Trophoblast cell (in vitro differentiated cells and primary cell): ENCODE results near the gene CLIC3.

Source experiments
- DNase-seq, 2 donors: peaks; one replicate each; pipeline ENCODE4 v3.0.0-alpha.2; 2016
- H2AFZ ChIP-seq: 2 replicates; pipeline ENCODE4 v1.6.1; 2013; ENCODE audit warnings: low read length, moderate library complexity, mild to moderate bottlenecking; ENCODE audit not compliant: insufficient read depth, poor library complexity
- H2AK5ac ChIP-seq: 2 replicates; pipeline ENCODE4 v1.6.1; 2013; ENCODE audit warnings: mild to moderate bottlenecking, low read length
- H2BK120ac ChIP-seq: 2 replicates; pipeline ENCODE4 v1.6.1; 2013; ENCODE audit warnings: low read length, mild to moderate bottlenecking, moderate library complexity; ENCODE audit not compliant: insufficient read depth, poor library complexity
- H2BK12ac ChIP-seq: 2 replicates; pipeline ENCODE4 v1.6.1; 2013; ENCODE audit warnings: mild to moderate bottlenecking, low read length, moderate library complexity
- H2BK5ac ChIP-seq: 2 replicates; pipeline ENCODE4 v1.6.1; 2013; ENCODE audit warnings: low read length, low read depth, moderate library complexity, mild to moderate bottlenecking; ENCODE audit not compliant: poor library complexity
- H3K14ac ChIP-seq: 2 replicates; pipeline ENCODE4 v1.6.1; 2013; ENCODE audit warnings: mild to moderate bottlenecking, low read length
- H3K18ac ChIP-seq: 2 replicates; pipeline ENCODE4 v1.6.1; 2013; ENCODE audit warnings: mild to moderate bottlenecking, low read length
- H3K23ac ChIP-seq: 2 replicates; pipeline ENCODE4 v1.6.1; 2013; ENCODE audit warnings: low read length
- H3K27ac ChIP-seq: 2 replicates; pipeline ENCODE4 v1.5.1; 2013; ENCODE audit warnings: low read depth, mild to moderate bottlenecking, inconsistent platforms, low read length, moderate library complexity
- H3K27me3 ChIP-seq: 2 replicates; pipeline ENCODE4 v1.6.1; 2013; ENCODE audit warnings: inconsistent platforms, mild to moderate bottlenecking, low read length, moderate library complexity; ENCODE audit not compliant: insufficient read depth
- H3K36me3 ChIP-seq, 2 experiments: 1 replicate in 1 of 2; 2 replicates in 1 of 2; pipeline ENCODE4 v1.6.1; 2013; ENCODE audit warnings: low read length in 2 of 2, mild to moderate bottlenecking in 2 of 2, moderate library complexity in 1 of 2; ENCODE audit not compliant: insufficient read depth in 2 of 2, control insufficient read depth in 1 of 2
- H3K4ac ChIP-seq: 2 replicates; pipeline ENCODE4 v1.6.1; 2013; ENCODE audit warnings: low read depth, mild to moderate bottlenecking, low read length, moderate library complexity
- H3K4me1 ChIP-seq, 2 experiments: 1 replicate in 1 of 2; 2 replicates in 1 of 2; pipeline ENCODE4 v1.6.1; 2013; ENCODE audit warnings: low read length in 2 of 2, mild to moderate bottlenecking in 2 of 2, moderate library complexity in 1 of 2; ENCODE audit not compliant: insufficient read depth in 2 of 2, control insufficient read depth in 1 of 2
- H3K4me2 ChIP-seq: 2 replicates; pipeline ENCODE4 v1.6.1; 2013; ENCODE audit warnings: inconsistent platforms, mild to moderate bottlenecking, low read length, moderate library complexity
- H3K4me3 ChIP-seq: 2 replicates; pipeline ENCODE4 v1.5.1; 2013; ENCODE audit warnings: mild to moderate bottlenecking, low read depth, low read length, inconsistent platforms
- H3K79me1 ChIP-seq: one replicate; pipeline ENCODE4 v1.6.1; 2013; ENCODE audit warnings: low read length
- H3K79me2 ChIP-seq: 2 replicates; pipeline ENCODE4 v1.6.1; 2013; ENCODE audit warnings: low read length, mild to moderate bottlenecking; ENCODE audit not compliant: control insufficient read depth, insufficient read depth, poor library complexity
- H3K9ac ChIP-seq: 2 replicates; pipeline ENCODE4 v1.6.1; 2013; ENCODE audit warnings: mild to moderate bottlenecking, low read length
- H3K9me3 ChIP-seq: 2 replicates; pipeline ENCODE4 v1.6.1; 2013; ENCODE audit warnings: low read depth, mild to moderate bottlenecking, control low read depth, inconsistent platforms, low read length; ENCODE audit not compliant: insufficient read depth
- H4K12ac ChIP-seq: 2 replicates; pipeline ENCODE4 v1.6.1; 2013; ENCODE audit warnings: low read depth, mild to moderate bottlenecking, low read length, moderate library complexity
- H4K8ac ChIP-seq: 2 replicates; pipeline ENCODE4 v1.6.1; 2013; ENCODE audit warnings: low read depth, mild to moderate bottlenecking, low read length, moderate library complexity
- H4K91ac ChIP-seq: one replicate; pipeline ENCODE4 v1.6.1; 2013; ENCODE audit warnings: low read depth, mild to moderate bottlenecking, low read length, moderate library complexity
- WGBS: extraction: QIAGEN DNeasy Blood & Tissue Kit; methylation state at CpG from one replicate; pipeline ENCODE4 v1.1.7; 2013; ENCODE audit warnings: missing lambda C conversion rate; ENCODE audit not compliant: insufficient read length, insufficient coverage; ENCODE audit errors: extremely low coverage; 5-methylcytosine and 5-hydroxymethylcytosine counted together

CLIC3 gene

DNA sequence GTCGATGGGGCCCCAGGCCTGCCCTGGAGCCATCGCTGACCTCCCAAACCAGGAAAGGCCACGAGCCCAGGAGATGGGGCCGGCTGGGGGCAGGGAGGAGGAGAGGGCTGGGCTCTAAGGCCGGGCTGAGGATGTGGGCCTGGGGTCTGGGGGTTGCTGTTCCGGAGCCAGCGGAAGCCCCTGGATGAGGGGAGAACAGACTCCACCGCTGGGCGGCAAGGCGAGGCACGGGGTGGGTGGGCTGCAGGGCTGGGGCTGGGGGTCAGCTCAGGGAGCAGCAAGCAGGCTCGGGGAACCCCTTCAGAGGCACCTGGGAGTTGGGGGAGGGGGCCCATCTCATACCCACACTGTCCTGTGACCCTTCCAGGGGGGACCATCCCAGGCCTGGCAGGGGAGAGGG, 32.6 kb downstream of the CLIC3 start:
- DNase-seq = peak; percentile 13 to 17
- no peak overlapping the region for H3K23ac ChIP-seq
- peak overlapping the region; percentile 37 for H2BK120ac ChIP-seq
- peak overlapping the region; percentile 77 for H4K91ac ChIP-seq
- H3K4me3 ChIP-seq = no peak overlapping the region
- no peaks in the 10 kb centered on the region for H3K79me2 ChIP-seq
- H2BK12ac ChIP-seq = no peak overlapping the region
- H3K14ac ChIP-seq = no peak overlapping the region
- no CpG with 5 or more reads among the region's 12 CpGs for WGBS
- no peak overlapping the region for H2AFZ ChIP-seq
- H3K27ac ChIP-seq = no peak overlapping the region
- no peak overlapping the region for H2BK5ac ChIP-seq
- no peak overlapping the region for H3K4ac ChIP-seq
- H3K4me1 ChIP-seq = peaks cover 3% of the 10 kb centered on the region in 2 experiments
- H3K79me1 ChIP-seq = peaks cover 12% of the 10 kb centered on the region
- H3K9me3 ChIP-seq = peaks cover 2% of the 10 kb centered on the region
- no peak overlapping the region for H3K9ac ChIP-seq
- no peak overlapping the region for H3K18ac ChIP-seq
- no peak overlapping the region for H4K8ac ChIP-seq
- H2AK5ac ChIP-seq = no peak overlapping the region
- H3K27me3 ChIP-seq = no peaks in the 10 kb centered on the region
- no peak overlapping the region for H4K12ac ChIP-seq
- H3K4me2 ChIP-seq = no peak overlapping the region
- H3K36me3 ChIP-seq = no peaks in the 10 kb centered on the region

DNA sequence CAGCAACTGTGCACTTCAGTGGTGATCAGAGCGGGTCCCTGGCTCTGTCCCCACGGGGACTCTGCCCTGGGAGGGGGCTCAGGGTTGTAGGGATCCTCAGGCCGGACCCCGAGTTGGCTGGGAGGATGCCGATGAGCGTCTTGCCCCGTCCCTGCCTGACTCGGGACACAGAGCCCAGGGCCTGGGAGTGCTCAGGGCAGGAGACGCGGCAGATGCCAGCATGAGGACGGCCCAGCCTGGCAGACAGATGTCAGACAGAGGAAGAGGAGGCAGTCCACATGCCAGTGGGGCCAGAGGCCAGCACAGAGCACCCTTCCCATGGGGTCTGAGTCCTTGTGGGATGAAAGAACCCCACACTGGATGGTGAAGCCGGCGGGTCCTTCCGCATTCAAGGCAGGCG, 33.0 kb downstream of the CLIC3 start:
- H3K14ac ChIP-seq = no peak overlapping the region
- peaks cover 3% of the 10 kb centered on the region for H3K9me3 ChIP-seq
- H2BK12ac ChIP-seq = peak overlapping the region; percentile 23
- H2AFZ ChIP-seq = no peak overlapping the region
- no peak overlapping the region for H3K27ac ChIP-seq
- no peak overlapping the region for H4K8ac ChIP-seq
- peaks cover 3% of the 10 kb centered on the region in 2 experiments for H3K4me1 ChIP-seq
- no peak overlapping the region for H3K23ac ChIP-seq
- peak overlapping the region; percentile 11 for H3K18ac ChIP-seq
- no peaks in the 10 kb centered on the region for H3K36me3 ChIP-seq
- H3K4me2 ChIP-seq = no peak overlapping the region
- no peak for DNase-seq
- H3K27me3 ChIP-seq = no peaks in the 10 kb centered on the region
- no peak overlapping the region for H4K12ac ChIP-seq
- H3K4me3 ChIP-seq = no peak overlapping the region
- no peak overlapping the region for H3K9ac ChIP-seq
- peak overlapping the region; percentile 31 for H2BK5ac ChIP-seq
- H2AK5ac ChIP-seq = no peak overlapping the region
- H3K4ac ChIP-seq = no peak overlapping the region
- no CpG with 5 or more reads among the region's 15 CpGs for WGBS
- no peaks in the 10 kb centered on the region for H3K79me2 ChIP-seq
- peak overlapping the region; percentile 77 for H4K91ac ChIP-seq
- H2BK120ac ChIP-seq = no peak overlapping the region
- peaks cover 12% of the 10 kb centered on the region for H3K79me1 ChIP-seq

DNA sequence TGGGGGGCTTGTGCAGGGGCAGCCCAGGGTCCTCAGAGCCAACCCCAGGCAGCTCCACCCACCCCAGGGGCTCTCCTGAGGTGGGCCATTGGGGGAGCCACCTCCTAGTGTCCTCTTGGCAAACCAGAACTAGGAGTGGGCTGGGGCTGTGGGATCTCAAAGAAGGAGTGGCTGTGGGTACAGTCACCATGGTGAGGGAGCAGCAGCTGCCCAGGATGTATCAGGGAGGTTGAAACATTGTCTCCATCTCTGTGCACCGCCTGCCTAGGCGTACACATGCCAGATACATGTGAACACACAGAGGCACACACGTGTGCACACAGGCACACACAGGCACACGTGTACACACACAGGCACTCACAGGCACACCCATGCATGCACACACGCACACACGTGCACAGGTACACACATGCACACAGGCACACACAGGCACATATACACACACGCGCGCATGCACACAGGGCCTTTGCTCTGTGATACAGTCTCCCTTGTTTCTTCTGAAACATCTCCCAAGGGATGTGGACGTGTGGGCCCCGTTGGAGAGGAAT, 33.6 kb downstream of the CLIC3 start:
- H3K27me3 ChIP-seq = no peaks in the 10 kb centered on the region
- H2BK12ac ChIP-seq = no peak overlapping the region
- no peak overlapping the region for H3K9ac ChIP-seq
- H3K36me3 ChIP-seq = no peaks in the 10 kb centered on the region
- H2BK5ac ChIP-seq = no peak overlapping the region
- no peak overlapping the region for H2AFZ ChIP-seq
- no peak overlapping the region for H4K12ac ChIP-seq
- H3K79me2 ChIP-seq = no peaks in the 10 kb centered on the region
- H3K23ac ChIP-seq = no peak overlapping the region
- H3K4ac ChIP-seq = no peak overlapping the region
- H3K14ac ChIP-seq = no peak overlapping the region
- H3K79me1 ChIP-seq = peaks cover 12% of the 10 kb centered on the region
- H3K4me1 ChIP-seq = peaks cover 3% of the 10 kb centered on the region in 2 experiments
- no peak for DNase-seq
- H2BK120ac ChIP-seq = no peak overlapping the region
- no peak overlapping the region for H3K27ac ChIP-seq
- H3K4me3 ChIP-seq = peak overlapping the region; percentile 32
- peaks cover 7% of the 10 kb centered on the region for H3K9me3 ChIP-seq
- H3K18ac ChIP-seq = no peak overlapping the region
- no CpG with 5 or more reads among the region's 11 CpGs for WGBS
- no peak overlapping the region for H3K4me2 ChIP-seq
- H4K8ac ChIP-seq = no peak overlapping the region
- peak overlapping the region; percentile 13 for H4K91ac ChIP-seq
- H2AK5ac ChIP-seq = no peak overlapping the region

DNA sequence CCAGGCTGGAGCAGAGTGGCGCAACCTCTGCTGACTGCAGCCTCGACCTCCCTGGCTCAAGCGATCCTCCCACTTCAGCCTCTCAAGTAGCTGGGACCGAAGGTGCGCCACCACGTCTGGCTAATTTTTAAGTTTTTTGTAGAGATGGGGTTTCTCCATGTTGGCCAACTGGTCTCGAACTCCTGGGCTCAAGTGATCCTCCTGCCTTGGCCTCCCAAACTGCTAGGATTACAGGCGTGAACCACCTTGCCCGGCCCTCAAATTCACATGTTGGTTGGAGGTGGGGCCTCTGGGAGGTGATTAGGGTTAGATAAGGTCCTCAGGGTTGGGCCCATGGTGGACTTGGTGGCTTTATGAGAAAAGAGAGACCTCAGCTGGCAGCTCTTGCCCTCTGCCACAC, 34.2 kb downstream of the CLIC3 start:
- DNase-seq = no peak
- H3K36me3 ChIP-seq = no peaks in the 10 kb centered on the region
- H2BK5ac ChIP-seq = no peak overlapping the region
- no peak overlapping the region for H2AFZ ChIP-seq
- H4K91ac ChIP-seq = peak overlapping the region; percentile 88
- no peak overlapping the region for H3K23ac ChIP-seq
- H3K27ac ChIP-seq = no peak overlapping the region
- H3K4me3 ChIP-seq = no peak overlapping the region
- H2BK120ac ChIP-seq = peak overlapping the region; percentile 17
- H3K79me2 ChIP-seq = no peaks in the 10 kb centered on the region
- no peak overlapping the region for H4K12ac ChIP-seq
- no peak overlapping the region for H3K14ac ChIP-seq
- no peak overlapping the region for H4K8ac ChIP-seq
- no peak overlapping the region for H3K9ac ChIP-seq
- H3K9me3 ChIP-seq = peaks cover 8% of the 10 kb centered on the region
- no peak overlapping the region for H2BK12ac ChIP-seq
- no peaks in the 10 kb centered on the region for H3K27me3 ChIP-seq
- no peak overlapping the region for H3K4ac ChIP-seq
- no peak overlapping the region for H3K18ac ChIP-seq
- H3K4me2 ChIP-seq = no peak overlapping the region
- no CpG with 5 or more reads among the region's 9 CpGs for WGBS
- H3K4me1 ChIP-seq = peaks cover 3% of the 10 kb centered on the region in 2 experiments
- peaks cover 12% of the 10 kb centered on the region for H3K79me1 ChIP-seq
- no peak overlapping the region for H2AK5ac ChIP-seq
